Middle frontal gyrus (tissue), 1 donor: Measurements from ENCODE around the gene PAMR1.

Source experiments
- DNase-seq: peaks from one replicate; pipeline ENCODE4 v3.0.0-alpha.2; 2015; ENCODE audit warnings: low spot score; ENCODE audit errors: extremely low spot score

The PAMR1 gene

DNA sequence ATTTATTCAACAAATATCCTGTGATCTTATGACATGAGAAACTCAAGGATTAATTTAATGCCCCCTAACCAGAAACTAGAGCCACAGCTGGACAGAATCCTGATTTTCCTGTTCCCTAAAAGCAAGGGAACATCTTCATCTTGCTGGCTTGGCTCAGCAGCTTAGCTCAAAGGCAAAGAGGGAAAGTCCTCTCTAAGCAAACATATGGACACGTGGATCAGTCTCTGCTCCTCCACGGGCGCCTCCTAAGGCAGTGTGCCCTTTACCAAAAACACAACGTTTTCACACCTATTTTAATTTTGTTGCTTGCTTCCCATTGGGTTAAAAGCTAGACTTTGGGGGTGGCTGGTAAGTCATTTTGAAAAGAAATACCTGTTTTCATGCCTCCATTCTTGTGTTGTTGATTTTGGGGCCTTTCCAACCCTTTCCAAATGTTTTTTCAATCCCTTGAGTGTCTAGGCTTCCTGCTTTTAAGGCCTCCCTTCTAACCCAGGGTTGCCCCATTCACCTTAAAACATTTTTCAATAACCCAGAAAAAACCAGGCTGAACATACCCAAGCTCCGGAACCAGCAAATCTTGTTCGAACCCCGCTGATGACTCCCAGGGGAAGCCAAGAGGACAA, 121.5 kb downstream of the PAMR1 start:
- DNase-seq, result no peak

- no peak for DNase-seq
Observed at GRCh38 chr11:35402751-35403660, 122.4 kb downstream of the PAMR1 start.

DNA sequence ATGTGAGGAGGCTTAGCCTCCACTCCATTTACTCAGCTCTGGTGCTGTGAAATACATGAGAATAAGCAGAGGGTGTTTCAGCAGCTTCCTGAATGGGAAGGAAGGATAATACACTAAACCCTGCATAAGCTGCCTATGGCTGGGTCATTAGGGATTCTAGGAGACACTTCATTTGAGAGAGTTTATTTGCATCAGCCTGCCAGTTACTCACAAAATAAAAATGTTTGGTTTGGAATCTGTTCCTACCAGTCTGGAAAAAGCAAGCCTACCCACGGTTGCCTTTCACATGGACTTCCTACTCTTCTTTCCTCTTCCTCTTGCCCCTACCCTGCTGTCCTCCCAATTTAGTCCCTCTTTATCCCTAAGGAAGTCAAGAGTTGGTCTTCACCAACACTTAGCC, 126.5 kb downstream of the PAMR1 start:
- DNase-seq, result no peak

- no peak for DNase-seq
Observed at GRCh38 chr11:35394941-35395340, 130.5 kb downstream of the PAMR1 start.

GRCh38 chr11:35393098-35393497, 132.3 kb downstream of the PAMR1 start:
- no peak for DNase-seq

GRCh38 chr11:35391922-35392688, 133.3 kb downstream of the PAMR1 start:
- DNase-seq, result no peak

GRCh38 chr11:35390737-35391682, 134.4 kb downstream of the PAMR1 start:
- DNase-seq, result no peak

DNA sequence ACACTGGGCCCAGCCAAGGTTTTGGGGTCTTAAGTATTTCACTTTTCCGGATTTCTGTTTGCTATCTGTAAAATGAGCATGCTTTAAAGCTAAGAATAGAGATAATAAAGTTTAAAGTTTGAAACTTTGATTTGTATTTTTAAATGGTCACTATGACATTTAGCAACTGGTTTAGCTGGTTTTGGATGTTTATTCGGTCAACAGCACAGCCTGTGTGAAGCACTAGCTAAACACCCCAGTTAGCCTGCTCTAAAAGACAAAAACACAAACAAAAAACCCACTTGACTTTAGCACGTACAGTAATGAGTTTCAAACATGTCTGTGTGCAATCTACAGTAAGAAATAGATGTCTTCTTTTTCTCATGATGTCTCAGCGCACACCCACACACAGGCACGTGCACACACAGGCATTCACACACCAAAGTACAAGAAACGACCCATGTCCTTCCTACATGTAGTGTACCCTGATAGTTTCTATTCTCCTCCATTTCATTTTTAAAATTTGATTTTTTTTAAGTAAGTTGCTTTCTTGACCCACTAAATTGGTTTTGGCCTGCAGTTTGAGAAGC, 135.4 kb downstream of the PAMR1 start:
- no peak for DNase-seq

DNA sequence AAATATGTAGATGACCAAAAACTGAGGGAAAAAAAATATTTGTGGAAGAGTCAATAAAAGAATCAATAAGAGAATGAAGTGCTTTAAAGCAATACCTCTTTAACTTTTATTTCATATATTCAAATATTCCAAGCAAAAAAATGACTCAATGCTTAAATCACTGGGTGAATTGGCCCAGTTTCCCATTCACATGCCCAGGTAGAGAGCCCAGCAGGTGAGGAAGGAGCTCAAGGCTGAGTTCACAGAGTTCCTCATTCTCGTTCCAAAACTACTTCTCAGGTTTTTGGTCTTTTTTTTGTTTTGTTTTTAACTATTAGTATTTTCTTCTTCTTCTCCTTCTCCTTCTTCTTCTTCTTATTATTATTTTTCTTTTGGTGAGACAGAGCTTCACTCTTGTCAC, 136.3 kb downstream of the PAMR1 start:
- DNase-seq, result no peak

DNA sequence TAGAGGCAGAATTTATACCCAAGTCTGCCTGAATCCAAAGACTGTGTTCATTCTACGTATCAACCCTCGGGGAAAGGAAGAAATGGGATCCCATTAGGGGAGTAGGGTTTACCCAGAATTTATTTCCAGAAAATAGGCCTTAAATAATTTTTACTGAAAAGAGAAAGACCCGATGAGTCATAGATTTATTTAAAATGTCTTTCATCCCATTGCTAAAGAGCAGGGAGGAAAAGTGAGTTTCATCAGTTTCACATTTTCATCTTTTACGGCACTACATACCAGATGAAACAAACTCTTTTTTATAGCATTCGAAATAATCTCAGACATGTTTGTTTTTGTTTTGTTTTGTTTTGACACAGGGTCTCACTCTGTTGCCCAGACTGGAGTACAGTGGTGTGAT, 137.4 kb downstream of the PAMR1 start:
- no peak for DNase-seq

DNA sequence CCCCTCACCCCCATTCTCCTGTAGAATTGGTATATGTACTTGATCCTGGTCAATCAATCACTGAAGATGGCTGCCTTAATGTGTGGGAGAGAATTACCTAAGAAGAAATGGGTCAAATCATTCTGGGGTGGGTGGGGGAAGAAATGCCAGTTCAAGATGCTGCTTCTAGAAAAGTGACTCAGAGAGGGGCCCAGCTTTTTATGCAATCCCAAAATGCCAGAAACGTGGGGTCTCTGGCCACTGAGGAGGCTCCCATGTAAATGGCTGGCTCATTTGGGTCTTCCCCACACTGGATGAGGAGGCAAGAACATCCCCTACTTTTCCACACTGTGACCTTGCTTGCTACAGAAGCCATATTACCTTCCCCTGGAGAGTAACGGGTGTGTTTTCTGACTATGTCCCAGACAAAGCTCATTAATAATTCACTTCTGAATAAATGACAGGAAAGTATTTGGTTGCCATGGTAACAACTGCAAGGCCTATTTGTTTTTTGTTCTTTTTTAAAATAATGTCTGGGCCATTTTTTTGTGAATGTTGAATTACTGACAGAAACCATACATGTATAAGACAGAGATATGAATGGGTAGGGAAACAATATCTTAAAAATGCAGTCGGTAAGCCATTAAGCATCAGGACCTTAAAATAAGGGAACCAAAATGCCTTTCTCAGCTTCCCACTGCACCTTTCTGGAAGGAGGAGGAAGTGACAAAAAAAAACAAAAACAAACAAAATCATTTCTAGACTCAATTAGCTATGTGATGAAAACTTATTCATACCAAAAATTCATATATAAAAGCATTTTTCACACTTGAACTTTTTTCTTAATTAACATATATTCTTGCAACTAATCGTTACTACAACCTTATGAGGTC, 138.1 kb downstream of the PAMR1 start:
- no peak for DNase-seq

DNA sequence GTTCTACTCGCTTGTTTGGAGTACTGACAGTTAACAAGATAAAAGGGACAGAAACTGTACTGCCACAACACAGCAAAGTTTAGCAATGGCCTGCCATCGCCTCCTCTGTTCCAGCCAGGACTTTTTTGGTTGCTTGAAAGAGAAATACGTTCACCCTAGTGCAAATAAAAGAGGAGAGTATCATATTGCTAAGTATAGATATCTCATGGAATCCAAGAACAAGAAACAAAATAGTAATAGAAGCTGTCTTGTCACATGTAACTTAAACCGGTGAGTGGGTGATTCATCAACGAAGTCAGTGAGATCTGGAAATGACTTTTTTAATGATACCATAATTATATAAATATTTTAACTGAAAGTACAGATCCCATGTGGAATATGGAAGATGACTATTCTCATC, 141.5 kb downstream of the PAMR1 start:
- no peak for DNase-seq
